Erythroblast (primary cell): Measurements from ENCODE around the gene GPC6.

Source experiments
- DNase-seq, 2 experiments: peaks; one replicate each; lab custom pipeline; 2025; lab: John Stamatoyannopoulos, UW
- GATA1 ChIP-seq: IDR thresholded peaks from 2 replicates; pipeline ENCODE4 v1.6.1; 2011; ENCODE audit warnings: low read depth, mild to moderate bottlenecking, control low read depth, low read length, moderate library complexity
- POLR2A ChIP-seq: IDR thresholded peaks from 2 replicates; pipeline ENCODE4 v1.6.1; 2011; ENCODE audit warnings: mild to moderate bottlenecking, low read length

GPC6 gene

DNA sequence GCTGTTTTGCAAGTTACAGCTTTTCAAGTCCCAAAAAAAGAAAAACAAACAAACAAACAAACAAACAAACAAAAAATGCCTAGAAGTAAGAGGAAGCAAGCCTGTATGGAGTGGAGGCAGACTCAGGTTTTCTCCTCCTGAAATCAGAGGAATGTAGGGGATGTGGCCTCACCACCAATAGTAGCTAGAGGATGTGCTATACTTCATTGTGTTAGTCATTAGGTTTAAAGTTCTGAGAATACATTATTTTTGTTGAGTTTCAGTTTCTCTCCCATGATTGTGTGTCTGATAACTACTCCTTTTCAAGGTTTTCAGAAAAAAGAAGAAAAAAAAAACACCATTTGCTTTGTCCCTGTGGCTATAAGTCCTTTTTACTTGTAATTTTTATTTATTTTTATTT lies 524.5 kb downstream of the GPC6 start:
- TF ChIP-seq GATA1 (no peak), POLR2A (no peak)
- no peak for DNase-seq

DNA sequence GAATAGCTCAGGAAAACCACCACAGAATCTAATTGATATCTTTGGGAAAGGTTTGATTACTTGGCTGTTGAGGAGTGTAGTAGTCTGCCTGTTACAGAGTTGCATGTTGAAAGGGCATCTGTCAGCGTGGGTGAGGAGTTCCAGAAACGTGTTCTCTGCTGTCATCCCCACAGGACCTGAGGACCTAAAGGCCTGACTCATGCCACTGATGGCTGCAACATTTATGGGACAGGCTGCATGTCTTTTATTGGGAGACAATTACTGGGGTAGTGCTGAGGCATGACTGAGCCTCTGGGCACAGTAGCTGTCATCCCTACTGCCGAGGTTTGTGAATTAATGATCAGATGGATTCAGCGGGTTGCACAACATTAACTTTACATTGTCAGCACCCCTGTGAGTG lies 525.9 kb downstream of the GPC6 start:
- DNase-seq, result no peak
- TF ChIP-seq GATA1 (no peak), POLR2A (no peak)

DNA sequence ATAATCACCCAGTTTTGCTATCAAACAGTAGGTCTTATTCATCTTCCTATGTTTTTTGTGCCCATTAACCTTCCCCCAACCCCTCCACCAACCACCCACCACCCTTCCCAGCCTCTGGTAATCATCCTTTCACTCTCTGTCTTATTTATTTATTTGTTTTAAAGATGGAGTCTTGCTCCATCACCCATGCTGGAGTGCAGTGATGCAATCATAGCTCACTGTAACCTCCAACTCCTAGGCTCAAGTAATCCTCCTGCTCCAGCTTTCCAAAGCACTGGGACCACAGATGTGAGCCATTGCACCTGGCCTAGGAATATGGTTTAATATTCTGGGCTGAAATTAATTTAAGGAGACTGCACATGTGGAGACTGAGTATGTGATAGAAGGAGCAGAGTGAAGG lies 527.0 kb downstream of the GPC6 start:
- no peak for DNase-seq
- no peak for TF ChIP-seq POLR2A
- no peak for TF ChIP-seq GATA1

DNA sequence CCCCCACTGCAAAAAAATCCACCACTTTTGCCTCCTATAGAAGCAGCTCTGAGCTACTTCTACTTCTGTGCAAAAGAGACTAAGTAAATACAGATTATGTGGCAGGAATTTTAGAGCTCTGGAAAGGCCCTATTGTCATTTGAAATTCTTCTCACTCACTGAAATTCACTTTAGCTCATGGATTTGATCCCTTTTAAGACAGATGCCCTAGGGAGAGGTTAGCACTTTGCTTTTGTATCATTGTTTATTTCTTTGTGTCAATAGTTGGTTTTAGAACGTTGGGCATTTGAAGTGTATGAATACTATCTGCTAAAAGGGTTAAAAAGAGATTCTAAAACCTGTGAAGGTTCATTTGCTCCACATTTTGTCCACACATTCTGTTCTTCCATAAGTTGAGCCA lies 528.7 kb downstream of the GPC6 start:
- DNase-seq, result no peak
- no peak for TF ChIP-seq POLR2A
- TF ChIP-seq GATA1, result no peak

DNA sequence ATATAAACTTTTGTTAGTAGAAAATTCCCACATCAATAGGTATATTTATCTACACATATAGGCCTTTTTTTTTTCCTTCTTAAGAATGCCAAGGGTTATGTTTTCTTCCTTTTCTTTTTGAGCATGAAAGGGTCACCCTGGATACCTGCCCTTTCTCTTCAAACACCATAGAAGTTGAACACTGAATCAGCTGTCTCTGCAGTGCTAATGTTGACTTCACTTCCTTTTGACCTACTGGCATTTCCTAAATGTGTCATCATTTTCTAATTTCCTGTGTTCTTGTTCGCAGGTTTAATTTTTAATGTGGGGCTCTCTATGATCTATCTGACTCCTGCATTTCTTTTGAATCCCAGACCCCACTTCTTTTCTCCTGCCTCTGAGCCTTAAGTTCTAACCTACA lies 532.0 kb downstream of the GPC6 start:
- TF ChIP-seq POLR2A (no peak), GATA1 (no peak)
- DNase-seq, result no peak

DNA sequence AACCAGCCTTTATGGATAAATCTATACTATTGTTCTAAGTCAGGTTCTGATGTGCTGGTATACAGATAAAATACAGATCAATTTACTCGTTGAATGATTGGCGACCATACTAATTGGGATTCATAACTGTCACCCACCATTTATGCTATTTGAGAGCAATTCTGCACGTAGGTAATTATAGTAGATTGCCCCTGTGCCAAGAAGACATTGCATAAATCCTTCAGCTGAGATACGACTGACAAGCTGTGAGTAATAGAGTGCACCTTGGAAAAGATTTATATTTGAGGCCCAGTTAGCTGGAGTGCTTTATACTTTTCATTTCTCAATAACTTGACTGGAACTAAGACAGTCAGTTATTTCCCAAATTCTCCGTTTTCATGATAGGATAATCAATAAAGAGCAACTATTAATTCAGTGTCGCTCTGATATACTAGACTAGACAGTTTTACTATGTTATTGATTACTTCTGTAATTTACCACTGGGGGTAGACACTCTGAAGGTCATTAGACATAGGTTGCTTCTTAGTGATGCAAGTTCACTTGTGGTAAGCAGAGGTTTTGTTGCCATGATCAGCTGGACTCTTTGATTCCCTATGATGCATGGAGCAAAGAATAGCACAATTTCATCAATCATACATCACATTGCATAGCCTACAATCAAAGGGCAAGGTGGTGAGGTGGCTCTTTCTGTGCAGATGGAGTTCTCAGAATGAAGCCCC lies 536.3 kb downstream of the GPC6 start:
- no peak for TF ChIP-seq GATA1
- TF ChIP-seq POLR2A, result no peak
- DNase-seq, result no peak

DNA sequence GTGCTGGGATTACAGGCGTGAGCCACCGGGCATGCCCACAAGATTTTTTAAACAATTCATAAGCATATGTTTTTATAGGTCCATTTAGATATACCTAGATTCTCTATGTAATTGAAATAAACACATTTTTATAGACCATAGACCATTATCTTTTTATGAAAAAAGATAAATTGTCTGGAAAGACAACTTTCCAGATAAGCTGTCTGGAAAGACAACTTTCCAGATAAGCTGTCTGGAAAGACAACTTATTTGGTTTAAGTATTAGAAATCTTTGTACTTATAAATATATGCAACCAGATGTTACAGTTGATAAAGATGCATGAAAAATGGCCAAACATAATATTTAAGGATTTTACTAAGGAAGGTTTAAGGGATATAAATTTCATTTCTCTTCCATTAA lies 538.5 kb downstream of the GPC6 start:
- TF ChIP-seq POLR2A (no peak), GATA1 (no peak)
- DNase-seq, result no peak

DNA sequence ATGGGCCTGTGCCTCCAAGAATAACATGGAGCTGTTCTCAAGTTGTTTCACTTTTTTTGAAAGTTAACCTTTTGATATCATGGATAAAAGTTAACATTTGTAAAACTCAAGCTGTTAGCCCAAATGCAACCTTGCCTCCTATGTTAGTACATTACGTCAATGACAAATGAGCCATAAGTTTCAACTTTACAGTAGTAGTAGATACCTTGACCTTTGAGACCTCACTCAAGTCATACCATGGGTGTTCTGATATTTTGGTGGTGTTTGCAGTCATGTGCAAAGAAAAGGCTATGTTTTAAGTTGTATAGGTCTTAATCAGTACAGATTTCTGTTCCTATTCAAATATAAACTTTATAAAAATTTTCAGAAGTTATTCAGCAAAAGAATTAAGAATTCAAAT lies 539.2 kb downstream of the GPC6 start:
- TF ChIP-seq GATA1 (no peak), POLR2A (no peak)
- no peak for DNase-seq

DNA sequence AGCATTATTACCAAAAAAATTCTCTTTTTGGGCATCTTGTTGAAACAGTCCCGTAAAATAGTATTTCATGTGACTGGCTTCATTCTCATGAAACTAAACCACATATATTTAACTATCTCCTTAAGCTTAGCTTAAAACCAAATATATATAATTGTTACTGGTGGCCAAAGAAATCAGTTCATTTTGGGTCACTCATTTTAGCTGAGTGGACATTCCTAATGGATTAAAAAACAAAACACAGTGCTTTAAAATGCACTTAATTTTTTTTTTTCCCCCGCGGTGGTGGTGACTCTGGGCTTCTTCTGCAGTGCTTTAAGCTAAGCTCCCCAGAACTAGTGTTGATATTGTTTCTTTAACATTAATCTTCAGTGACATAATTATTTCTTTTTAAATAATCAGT lies 540.1 kb downstream of the GPC6 start:
- DNase-seq, result no peak
- no peak for TF ChIP-seq GATA1
- no peak for TF ChIP-seq POLR2A

DNA sequence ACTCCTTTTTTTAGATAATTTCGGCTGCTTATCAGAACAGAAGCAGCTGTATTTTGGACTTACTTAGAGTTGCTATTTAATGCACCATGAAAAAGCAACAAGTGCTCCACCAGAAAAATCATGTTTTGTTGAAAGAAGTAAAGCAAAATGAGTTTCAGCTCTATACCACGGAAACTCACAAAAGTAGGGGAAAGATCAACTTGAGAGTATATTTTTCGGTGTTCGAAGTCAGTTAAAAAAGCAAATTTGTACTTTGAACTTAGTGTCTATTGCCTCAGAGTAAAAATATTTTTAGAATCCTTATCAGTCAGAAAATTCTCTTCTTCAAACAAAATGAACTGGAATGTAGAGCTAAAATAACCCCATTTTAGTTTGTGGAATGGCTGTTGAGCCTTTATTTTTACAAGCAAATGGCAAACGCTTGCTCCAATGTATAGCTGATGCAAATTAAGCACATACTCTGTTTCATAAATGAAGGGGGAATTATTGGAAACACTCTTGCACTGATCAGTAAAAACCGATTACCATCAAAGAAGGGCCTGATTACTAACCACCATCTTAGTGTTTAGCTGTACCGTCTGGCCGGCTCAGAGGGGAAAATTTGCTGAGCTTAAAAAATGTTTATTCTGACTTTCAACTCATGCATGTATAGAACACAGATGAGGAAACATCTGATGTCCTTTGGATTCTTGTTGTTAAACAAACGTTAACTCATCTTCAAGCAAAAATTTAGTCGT lies 540.7 kb downstream of the GPC6 start:
- no peak for DNase-seq
- TF ChIP-seq GATA1 (no peak), POLR2A (no peak)

DNA sequence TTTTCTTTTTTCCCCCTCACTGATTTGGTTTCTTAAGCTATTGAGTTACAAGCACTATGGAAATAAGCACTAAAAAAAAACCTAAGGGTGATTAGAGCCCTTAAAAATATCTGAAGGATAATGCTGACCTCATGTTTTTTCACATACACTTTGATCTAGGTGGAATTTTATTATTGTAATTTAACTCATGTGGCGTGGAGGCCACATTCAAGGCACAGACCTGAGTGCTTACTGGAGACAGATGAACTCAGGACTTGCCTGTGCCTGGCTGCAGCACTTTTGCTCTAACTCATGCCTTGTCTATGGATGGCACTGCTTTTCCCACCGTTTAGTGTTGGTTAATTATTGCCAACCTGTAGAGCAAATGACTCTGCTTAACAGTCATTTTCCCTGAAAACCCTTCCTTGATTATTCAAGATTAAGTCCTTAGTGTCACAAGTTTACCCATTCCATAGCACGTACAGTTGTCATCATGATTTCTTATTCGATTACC lies 541.4 kb downstream of the GPC6 start:
- DNase-seq, result no peak
- TF ChIP-seq GATA1 (no peak), POLR2A (no peak)

DNA sequence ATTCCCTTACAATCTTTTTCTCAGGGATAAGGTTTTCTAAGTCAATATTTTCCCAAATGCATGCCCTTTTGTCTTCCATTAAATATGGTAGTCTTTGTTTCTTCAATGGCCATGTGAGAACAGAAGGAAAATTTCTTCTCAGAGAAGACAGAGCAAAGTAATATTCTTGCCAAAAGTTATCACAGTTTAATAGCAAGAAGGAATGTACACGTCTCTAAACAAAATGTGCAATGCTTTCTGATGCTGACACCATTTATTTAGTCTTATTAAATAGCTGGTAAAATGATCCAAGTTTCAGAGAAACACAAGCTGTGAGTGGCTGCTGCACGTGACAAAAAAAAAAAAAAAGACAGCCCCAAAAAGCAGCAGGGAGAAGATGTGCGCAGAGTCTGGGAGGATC lies 542.5 kb downstream of the GPC6 start:
- DNase-seq, result no peak
- no peak for TF ChIP-seq GATA1
- TF ChIP-seq POLR2A, result no peak

DNA sequence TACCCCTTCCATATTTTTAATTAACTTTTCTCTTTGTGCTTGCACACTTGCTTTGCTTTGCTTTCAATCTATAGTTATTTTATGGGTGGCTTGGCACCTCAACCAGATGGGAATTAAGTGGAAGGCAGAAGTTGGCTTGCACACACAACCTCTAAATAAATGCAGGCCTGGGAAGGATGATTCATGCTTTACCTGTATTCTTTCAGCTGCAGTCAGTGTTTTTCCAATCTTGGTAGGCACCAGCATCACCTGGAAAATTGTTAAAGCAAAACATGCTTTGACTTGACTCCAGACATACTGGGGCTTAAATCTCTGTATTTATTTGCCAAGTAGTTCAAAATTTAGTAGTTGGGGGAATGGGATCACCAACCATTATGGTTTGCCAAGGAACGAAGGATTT lies 543.0 kb downstream of the GPC6 start:
- DNase-seq, result no peak
- TF ChIP-seq GATA1, result no peak

DNA sequence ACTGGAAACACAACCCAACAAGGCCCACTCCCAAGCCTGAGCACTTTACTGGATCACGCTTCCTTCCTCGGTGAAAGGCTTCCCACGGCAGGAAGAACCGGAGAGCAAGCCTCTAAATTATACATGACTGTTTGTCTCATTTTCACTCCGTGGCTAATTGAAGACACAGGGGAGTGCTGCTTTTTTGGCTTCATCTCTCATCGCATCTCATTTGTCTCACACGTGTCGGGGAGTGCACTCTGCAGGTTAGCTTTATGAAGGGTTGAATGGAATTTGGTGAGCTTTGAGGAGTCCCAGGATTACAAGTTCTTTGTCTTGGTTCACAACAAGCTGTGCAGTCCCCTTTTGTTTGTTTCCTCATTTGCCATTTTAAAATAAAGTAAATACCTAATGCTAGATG lies 544.6 kb downstream of the GPC6 start:
- DNase-seq, result no peak
- TF ChIP-seq POLR2A, result no peak
- TF ChIP-seq GATA1, result no peak
